ENCODE data around the gene SMYD5.

GRCh38 chr2:73259704-73260337, 45.8 kb downstream of the SMYD5 start:
- no peak for TF ChIP-seq CTCF (IDR thresholded peaks at IDR 0.05)
- TF ChIP-seq POLR2A (IDR thresholded peaks at IDR 0.05): no peak

Data from right lobe of liver (tissue), 4 donors.